HEK293 (cell line): ENCODE results near the gene ADAMTS17.
A peak's percentile ranks its signal among the peaks of the same experiment; 100 is the strongest.

Source experiments
- CTCF ChIA-PET: fragments of 350-600 bp; formaldehyde crosslinking; extraction: SDS; loops from one replicate; lab custom pipeline; 2021; ENCODE audit warnings: antibody characterized with exemption; lab: Yijun Ruan, JAX
- POLR2A ChIA-PET: fragments of 300-600 bp; formaldehyde crosslinking; extraction: SDS; loops from one replicate; lab custom pipeline; 2020; ENCODE audit warnings: antibody characterized with exemption, inconsistent platforms; lab: Yijun Ruan, JAX
- H3K27ac ChIP-seq: fragments of 200-500 bp; sonication (Bioruptor generic); 2 replicates; pipeline ENCODE4 v1.5.1; 2014; ENCODE audit warnings: low read depth, low read length, control low read depth, inconsistent platforms; ENCODE audit errors: extremely low read depth
- H3K36me3 ChIP-seq, 2 experiments: fragments of 200-500 bp in 1 of 2; sonication (Bioruptor generic) in 1 of 2; 1 replicate in 1 of 2; 2 replicates in 1 of 2; pipeline ENCODE4 v1.5.1; 2014 to 2017; ENCODE audit warnings: inconsistent platforms in 2 of 2, low read length in 2 of 2; ENCODE audit not compliant: control insufficient read depth in 2 of 2, insufficient read depth in 1 of 2
- H3K4me1 ChIP-seq: fragments of 200-500 bp; sonication (Bioruptor generic); 2 replicates; pipeline ENCODE4 v1.5.1; 2014; ENCODE audit warnings: mild to moderate bottlenecking, low read length, inconsistent platforms; ENCODE audit not compliant: control insufficient read depth, insufficient read depth
- H3K4me3 ChIP-seq: 2 replicates; pipeline ENCODE4 v1.5.1; 2011; ENCODE audit warnings: low read depth, mild to moderate bottlenecking, control low read depth, low read length, moderate library complexity
- H3K9me3 ChIP-seq: fragments of 200-500 bp; sonication (Bioruptor generic); 2 replicates; pipeline ENCODE4 v1.5.1; 2014; ENCODE audit warnings: low read depth, low read length, inconsistent platforms; ENCODE audit not compliant: control insufficient read depth, insufficient read depth
- EGR2 ChIP-seq: fragments of 450-650 bp; formaldehyde crosslinking; IDR thresholded peaks from 2 replicates; pipeline ENCODE4 v1.5.1; 2016; ENCODE audit warnings: low read depth, missing biosample characterization, missing genetic modification characterization
- KLF7 ChIP-seq: fragments of 450-650 bp; formaldehyde crosslinking; IDR thresholded peaks from 2 replicates; pipeline ENCODE4 v1.5.1; 2016; ENCODE audit warnings: missing biosample characterization, missing genetic modification characterization, borderline replicate concordance
- RBAK ChIP-seq: fragments of 450-650 bp; formaldehyde crosslinking; IDR thresholded peaks from 2 replicates; pipeline ENCODE4 v1.5.1; 2016; ENCODE audit warnings: missing biosample characterization, missing genetic modification characterization
- REPIN1 ChIP-seq: fragments of 450-650 bp; formaldehyde crosslinking; IDR thresholded peaks from 2 replicates; pipeline ENCODE4 v1.5.1; 2017; ENCODE audit warnings: missing biosample characterization, missing genetic modification characterization, low read depth
- SCRT1 ChIP-seq: fragments of 450-650 bp; formaldehyde crosslinking; IDR thresholded peaks from 2 replicates; pipeline ENCODE4 v1.5.1; 2016; ENCODE audit warnings: missing biosample characterization, missing genetic modification characterization, borderline replicate concordance
- TRIM28 ChIP-seq: IDR thresholded peaks from 2 replicates; pipeline ENCODE4 v1.6.1; 2011; ENCODE audit warnings: low read length, control low read depth, borderline replicate concordance
- ZBTB1 ChIP-seq: fragments of 450-650 bp; formaldehyde crosslinking; IDR thresholded peaks from 2 replicates; pipeline ENCODE4 v1.5.1; 2016; ENCODE audit warnings: missing biosample characterization, missing genetic modification characterization
- ZBTB48 ChIP-seq: fragments of 450-650 bp; formaldehyde crosslinking; IDR thresholded peaks from 2 replicates; pipeline ENCODE4 v1.5.1; 2016; ENCODE audit warnings: missing biosample characterization, missing genetic modification characterization
- ZNF140 ChIP-seq: fragments of 450-650 bp; formaldehyde crosslinking; IDR thresholded peaks from 2 replicates; pipeline ENCODE4 v1.5.1; 2016; ENCODE audit warnings: missing biosample characterization, missing genetic modification characterization
- ZNF16 ChIP-seq: fragments of 450-650 bp; formaldehyde crosslinking; IDR thresholded peaks from 2 replicates; pipeline ENCODE4 v1.5.1; 2016; ENCODE audit warnings: low read depth, missing biosample characterization, missing genetic modification characterization
- ZNF214 ChIP-seq: fragments of 450-650 bp; formaldehyde crosslinking; IDR thresholded peaks from 2 replicates; pipeline ENCODE4 v1.5.1; 2017; ENCODE audit warnings: missing biosample characterization, mild to moderate bottlenecking, missing genetic modification characterization, borderline replicate concordance
- ZNF274 ChIP-seq, 2 experiments: fragments of 200-500 bp in 1 of 2; fragments of 450-650 bp in 1 of 2; sonication (Bioruptor generic) in 1 of 2; formaldehyde crosslinking in 1 of 2; IDR thresholded peaks; 2 replicates each; pipeline versions ENCODE4 v1.5.1 to v1.6.1; 2014 to 2016; ENCODE audit warnings: borderline replicate concordance in 1 of 2, inconsistent platforms in 1 of 2, low read length in 1 of 2, missing biosample characterization in 1 of 2, missing genetic modification characterization in 1 of 2
- ZNF404 ChIP-seq: fragments of 450-650 bp; formaldehyde crosslinking; IDR thresholded peaks from 2 replicates; pipeline ENCODE4 v1.5.1; 2017; ENCODE audit warnings: missing biosample characterization, missing genetic modification characterization
- ZNF423 ChIP-seq: fragments of 450-650 bp; formaldehyde crosslinking; IDR thresholded peaks from 2 replicates; pipeline ENCODE4 v1.5.1; 2016; ENCODE audit warnings: missing biosample characterization, missing genetic modification characterization
- ZNF501 ChIP-seq: fragments of 450-650 bp; formaldehyde crosslinking; IDR thresholded peaks from 2 replicates; pipeline ENCODE4 v1.5.1; 2016; ENCODE audit warnings: missing biosample characterization, missing genetic modification characterization
- ZNF544 ChIP-seq: fragments of 450-650 bp; formaldehyde crosslinking; IDR thresholded peaks from 2 replicates; pipeline ENCODE4 v1.5.0; 2017; ENCODE audit warnings: missing biosample characterization, missing genetic modification characterization
- ZNF549 ChIP-seq: fragments of 450-650 bp; IDR thresholded peaks from 2 replicates; pipeline ENCODE4 v1.5.1; 2018; ENCODE audit warnings: missing biosample characterization, missing genetic modification characterization, mild to moderate bottlenecking, inconsistent platforms, moderate library complexity
- ZNF560 ChIP-seq: fragments of 450-650 bp; formaldehyde crosslinking; IDR thresholded peaks from 2 replicates; pipeline ENCODE4 v1.5.1; 2017; ENCODE audit warnings: missing biosample characterization, missing genetic modification characterization, borderline replicate concordance
- ZNF692 ChIP-seq: fragments of 450-650 bp; formaldehyde crosslinking; IDR thresholded peaks from 2 replicates; pipeline ENCODE4 v1.5.1; 2016; ENCODE audit warnings: missing biosample characterization, missing genetic modification characterization
- ZNF830 ChIP-seq: fragments of 450-650 bp; IDR thresholded peaks from 2 replicates; pipeline ENCODE4 v1.5.0; 2018; ENCODE audit warnings: missing biosample characterization, missing genetic modification characterization, low read depth, mild to moderate bottlenecking, moderate library complexity
- ZSCAN16 ChIP-seq: fragments of 450-650 bp; formaldehyde crosslinking; IDR thresholded peaks from 2 replicates; pipeline ENCODE4 v1.5.1; 2016; ENCODE audit warnings: missing biosample characterization, missing genetic modification characterization
- TF ChIP-seq, protein P1 (sequence below): fragments of 450-650 bp; formaldehyde crosslinking; IDR thresholded peaks from 2 replicates; pipeline ENCODE4 v1.5.1; 2016; ENCODE audit warnings: missing biosample characterization, missing genetic modification characterization
- TF ChIP-seq, protein P2 (sequence below): fragments of 450-650 bp; formaldehyde crosslinking; IDR thresholded peaks from 2 replicates; pipeline ENCODE4; 2016; ENCODE audit warnings: missing biosample characterization, missing genetic modification characterization
- TF ChIP-seq, protein P3 (sequence below): fragments of 450-650 bp; formaldehyde crosslinking; IDR thresholded peaks from 2 replicates; pipeline ENCODE4 v1.5.1; 2016; ENCODE audit warnings: missing biosample characterization, missing genetic modification characterization

The ADAMTS17 gene

DNA sequence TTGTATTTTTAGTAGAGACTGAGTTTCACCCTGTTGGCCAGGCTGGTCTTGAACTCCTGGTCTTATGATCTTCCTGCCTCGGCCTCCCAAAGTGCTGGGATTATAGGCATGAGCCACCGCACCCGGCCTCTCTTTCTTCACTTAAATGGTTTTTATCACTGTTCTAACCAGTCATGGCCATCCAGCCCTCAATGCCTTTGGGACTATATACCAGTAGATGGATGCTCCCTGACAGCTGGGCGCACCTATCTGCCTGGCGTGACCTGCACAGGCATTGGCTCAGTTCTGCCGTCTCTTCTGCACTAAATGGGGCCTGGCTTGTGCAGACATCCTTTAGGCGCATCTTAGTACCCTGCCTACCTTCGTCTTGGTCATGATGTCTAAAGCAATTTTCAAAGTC lies 233.4 kb downstream of the ADAMTS17 start:
- H3K4me3 ChIP-seq: no peak overlapping the region
- no peaks in the 10 kb centered on the region; a peak in 1 of 3 replicates for H3K36me3 ChIP-seq
- ChIA-PET POLR2A (no interaction called here), CTCF (interaction anchor here (0.6 kb wide), 1 partner anchor 13 kb away, joined by 3 read pairs; no protein-coding TSS in a partner anchor)
- H3K27ac ChIP-seq: no peak overlapping the region
- TF ChIP-seq ZNF501 (tag by site-specific recombination) (no peak), ZNF214 (no peak)
- TF ChIP-seq, protein P1, sequence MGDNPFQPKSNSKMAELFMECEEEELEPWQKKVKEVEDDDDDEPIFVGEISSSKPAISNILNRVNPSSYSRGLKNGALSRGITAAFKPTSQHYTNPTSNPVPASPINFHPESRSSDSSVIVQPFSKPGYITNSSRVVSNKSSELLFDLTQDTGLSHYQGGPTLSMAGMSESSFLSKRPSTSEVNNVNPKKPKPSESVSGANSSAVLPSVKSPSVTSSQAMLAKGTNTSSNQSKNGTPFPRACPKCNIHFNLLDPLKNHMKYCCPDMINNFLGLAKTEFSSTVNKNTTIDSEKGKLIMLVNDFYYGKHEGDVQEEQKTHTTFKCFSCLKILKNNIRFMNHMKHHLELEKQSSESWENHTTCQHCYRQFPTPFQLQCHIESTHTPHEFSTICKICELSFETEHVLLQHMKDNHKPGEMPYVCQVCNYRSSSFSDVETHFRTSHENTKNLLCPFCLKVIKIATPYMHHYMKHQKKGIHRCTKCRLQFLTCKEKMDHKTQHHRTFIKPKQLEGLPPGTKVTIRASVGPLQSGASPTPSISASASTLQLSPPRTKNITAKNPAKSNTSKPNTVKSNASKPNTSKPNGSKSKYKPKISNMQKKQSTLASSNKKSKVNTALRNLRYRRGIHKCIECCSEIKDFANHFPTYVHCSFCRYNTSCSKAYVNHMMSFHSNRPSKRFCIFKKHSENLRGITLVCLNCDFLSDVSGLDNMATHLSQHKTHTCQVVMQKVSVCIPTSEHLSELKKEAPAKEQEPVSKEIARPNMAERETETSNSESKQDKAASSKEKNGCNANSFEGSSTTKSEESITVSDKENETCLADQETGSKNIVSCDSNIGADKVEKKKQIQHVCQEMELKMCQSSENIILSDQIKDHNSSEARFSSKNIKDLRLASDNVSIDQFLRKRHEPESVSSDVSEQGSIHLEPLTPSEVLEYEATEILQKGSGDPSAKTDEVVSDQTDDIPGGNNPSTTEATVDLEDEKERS (tag by site-specific recombination): no peak
- no peaks in the 10 kb centered on the region for H3K9me3 ChIP-seq
- no peaks in the 10 kb centered on the region; the same call in 1 of the 2 replicates for H3K4me1 ChIP-seq

DNA sequence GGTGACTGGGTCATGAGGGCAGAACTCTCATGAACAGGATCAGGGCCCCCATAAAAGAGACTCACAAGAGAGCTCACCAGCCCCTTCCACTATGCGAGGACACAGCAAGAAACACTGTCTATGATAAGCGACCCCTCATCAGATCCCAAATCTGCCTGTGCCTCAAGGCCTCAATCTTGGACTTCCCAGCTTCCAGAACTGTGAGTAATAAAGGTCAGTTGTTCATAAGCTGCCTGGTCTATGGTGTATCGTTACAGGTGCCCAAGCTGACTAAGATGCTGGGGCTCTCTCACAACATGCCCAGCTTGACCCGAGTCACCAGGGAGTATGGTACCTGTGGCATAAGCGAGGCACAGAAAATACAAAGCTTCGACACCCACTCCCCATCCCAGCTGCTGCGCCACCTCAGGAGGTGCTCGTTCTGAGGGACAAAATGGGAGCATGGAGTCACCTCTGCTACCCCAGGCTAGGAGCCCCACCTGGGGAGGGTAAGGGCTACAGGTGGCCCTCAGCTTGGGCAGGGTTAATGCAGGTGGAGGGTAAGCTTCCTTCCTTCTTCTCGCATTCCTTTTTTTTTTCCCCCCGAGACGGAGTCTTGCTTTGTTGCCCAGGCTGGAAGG lies 234.1 kb downstream of the ADAMTS17 start:
- POLR2A ChIA-PET: no interaction called here
- TF ChIP-seq SCRT1 (tag by site-specific recombination) (peak; percentile 22; the same call in 1 of the 2 replicates), ZBTB1 (no peak), REPIN1 (tag by site-specific recombination) (no peak)
- Histone ChIP-seq H3K4me3 (no peak overlapping the region), H3K36me3 (no peaks in the 10 kb centered on the region; a peak in 1 of 3 replicates), H3K4me1 (no peaks in the 10 kb centered on the region; the same call in 1 of the 2 replicates), H3K27ac (no peak overlapping the region), H3K9me3 (no peaks in the 10 kb centered on the region)
- CTCF ChIA-PET: interaction anchor here (0.6 kb wide), 1 partner anchor 13 kb away, joined by 3 read pairs; no protein-coding TSS in a partner anchor

DNA sequence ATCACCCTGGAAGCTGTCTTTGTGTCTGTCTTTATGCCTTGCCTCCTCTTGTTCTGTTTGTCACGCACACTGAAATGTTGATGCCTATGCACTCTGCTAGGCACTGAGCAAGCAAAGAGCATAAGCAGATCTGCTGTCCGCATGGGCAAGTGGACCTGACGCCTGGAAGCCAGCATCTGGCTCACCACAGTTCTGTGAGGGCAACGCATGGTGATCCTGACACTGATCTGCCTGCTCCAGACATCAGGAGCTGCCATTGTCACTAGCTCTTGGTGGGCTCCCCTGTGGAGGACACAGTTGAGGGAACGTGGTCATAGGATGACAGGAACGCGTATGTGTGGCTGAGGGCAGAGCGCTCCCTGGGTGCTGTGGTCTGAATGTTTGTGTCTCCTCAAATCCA lies 234.6 kb downstream of the ADAMTS17 start:
- Histone ChIP-seq H3K27ac (no peak overlapping the region), H3K36me3 (no peaks in the 10 kb centered on the region; a peak in 1 of 3 replicates), H3K4me1 (no peaks in the 10 kb centered on the region; the same call in 1 of the 2 replicates), H3K4me3 (no peak overlapping the region), H3K9me3 (no peaks in the 10 kb centered on the region)
- CTCF ChIA-PET: no interaction called here
- POLR2A ChIA-PET: no interaction called here
- TF ChIP-seq, protein P2, sequence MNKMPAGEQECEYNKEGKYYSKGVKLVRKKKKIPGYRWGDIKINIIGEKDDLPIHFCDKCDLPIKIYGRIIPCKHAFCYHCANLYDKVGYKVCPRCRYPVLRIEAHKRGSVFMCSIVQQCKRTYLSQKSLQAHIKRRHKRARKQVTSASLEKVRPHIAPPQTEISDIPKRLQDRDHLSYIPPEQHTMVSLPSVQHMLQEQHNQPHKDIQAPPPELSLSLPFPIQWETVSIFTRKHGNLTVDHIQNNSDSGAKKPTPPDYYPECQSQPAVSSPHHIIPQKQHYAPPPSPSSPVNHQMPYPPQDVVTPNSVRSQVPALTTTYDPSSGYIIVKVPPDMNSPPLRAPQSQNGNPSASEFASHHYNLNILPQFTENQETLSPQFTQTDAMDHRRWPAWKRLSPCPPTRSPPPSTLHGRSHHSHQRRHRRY (tag by site-specific recombination): no peak
- no peak for TF ChIP-seq ZNF560
- TF ChIP-seq ZNF549 (tag by site-specific recombination): no peak
- no peak for TF ChIP-seq ZNF830 (tag by site-specific recombination)
- no peak for TF ChIP-seq ZBTB1
- no peak for TF ChIP-seq ZNF423 (tag by site-specific recombination)
- TF ChIP-seq ZNF544 (tag by site-specific recombination): no peak
- TF ChIP-seq RBAK (tag by site-specific recombination): no peak
- TF ChIP-seq ZNF692 (tag by site-specific recombination): no peak
- TF ChIP-seq, protein P3, sequence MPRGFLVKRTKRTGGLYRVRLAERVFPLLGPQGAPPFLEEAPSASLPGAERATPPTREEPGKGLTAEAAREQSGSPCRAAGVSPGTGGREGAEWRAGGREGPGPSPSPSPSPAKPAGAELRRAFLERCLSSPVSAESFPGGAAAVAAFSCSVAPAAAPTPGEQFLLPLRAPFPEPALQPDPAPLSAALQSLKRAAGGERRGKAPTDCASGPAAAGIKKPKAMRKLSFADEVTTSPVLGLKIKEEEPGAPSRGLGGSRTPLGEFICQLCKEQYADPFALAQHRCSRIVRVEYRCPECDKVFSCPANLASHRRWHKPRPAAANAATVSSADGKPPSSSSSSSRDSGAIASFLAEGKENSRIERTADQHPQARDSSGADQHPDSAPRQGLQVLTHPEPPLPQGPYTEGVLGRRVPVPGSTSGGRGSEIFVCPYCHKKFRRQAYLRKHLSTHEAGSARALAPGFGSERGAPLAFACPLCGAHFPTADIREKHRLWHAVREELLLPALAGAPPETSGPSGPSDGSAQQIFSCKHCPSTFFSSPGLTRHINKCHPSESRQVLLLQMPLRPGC (tag by site-specific recombination): no peak
- TF ChIP-seq ZNF274 (IDR thresholded peaks at IDR 0.05; ENCODE audit: low read length): no peak
- no peak for TF ChIP-seq ZNF274 (tag by site-specific recombination; IDR thresholded peaks at IDR 0.05; ENCODE audit: borderline replicate concordance)
- TF ChIP-seq ZNF16 (tag by site-specific recombination): no peak
- no peak for TF ChIP-seq TRIM28
- no peak for TF ChIP-seq ZBTB48 (tag by site-specific recombination)
- no peak for TF ChIP-seq ZSCAN16
- no peak for TF ChIP-seq ZNF140
- TF ChIP-seq ZNF404 (tag by site-specific recombination): no peak
- TF ChIP-seq KLF7 (tag by site-specific recombination): no peak
- no peak for TF ChIP-seq EGR2 (tag by site-specific recombination)
